Chondrocyte (in vitro differentiated cells): Measurements from ENCODE around the gene ZNF771. TPM values are rescaled to one million over a fixed set of nuclear protein-coding genes. Genes with fewer than 3 reads are reported as not detected.

Experiments
- DNase-seq: peaks from one replicate; pipeline ENCODE4 v3.0.0; 2021; ENCODE audit warnings: mixed read lengths, low spot score
- H3K27ac Mint-ChIP-seq: one replicate; pipeline ENCODE4 v1.8.0; 2021; ENCODE audit warnings: mild to moderate bottlenecking, moderate library complexity, mixed read lengths; ENCODE audit not compliant: unreplicated experiment
- H3K27me3 Mint-ChIP-seq: 2 replicates; pipeline ENCODE4 v1.8.0; 2021; ENCODE audit warnings: low read depth, mixed read lengths
- H3K36me3 Mint-ChIP-seq: 2 replicates; pipeline ENCODE4 v1.8.0; 2021; ENCODE audit warnings: low read depth, mixed read lengths
- H3K4me1 Mint-ChIP-seq: 2 replicates; pipeline ENCODE4 v1.8.0; 2021; ENCODE audit warnings: low read depth, mild to moderate bottlenecking, mixed read lengths
- H3K4me3 Mint-ChIP-seq: one replicate; pipeline ENCODE4 v1.8.0; 2021; ENCODE audit warnings: mild to moderate bottlenecking, moderate library complexity, mixed read lengths; ENCODE audit not compliant: unreplicated experiment
- H3K9me3 Mint-ChIP-seq: 2 replicates; pipeline ENCODE4 v1.8.0; 2021; ENCODE audit warnings: low read depth, mixed read lengths
- total RNA-seq: library from RNA; stranded (reverse); gene quantifications from 3 replicates; pipeline ENCODE4 v1.2.1, GENCODE V29; 2021
- TF ChIP-seq, protein P1 (sequence below): fragments of 200-600 bp; sonication (generic); IDR thresholded peaks from 2 replicates; pipeline ENCODE4 v1.5.0; 2021; ENCODE audit warnings: antibody characterized with exemption, mild to moderate bottlenecking, moderate library complexity

The ZNF771 gene
- total RNA-seq, 1 donor from 2014 or later: 10.2 TPM

- no peak for DNase-seq
- Mint-ChIP-seq H3K36me3 (no peaks in the 10 kb centered on the region), H3K27me3 (no peaks in the 10 kb centered on the region), H3K27ac (no peak overlapping the region), H3K9me3 (no peaks in the 10 kb centered on the region), H3K4me3 (no peak overlapping the region), H3K4me1 (no peaks in the 10 kb centered on the region)
- TF ChIP-seq, protein P1, sequence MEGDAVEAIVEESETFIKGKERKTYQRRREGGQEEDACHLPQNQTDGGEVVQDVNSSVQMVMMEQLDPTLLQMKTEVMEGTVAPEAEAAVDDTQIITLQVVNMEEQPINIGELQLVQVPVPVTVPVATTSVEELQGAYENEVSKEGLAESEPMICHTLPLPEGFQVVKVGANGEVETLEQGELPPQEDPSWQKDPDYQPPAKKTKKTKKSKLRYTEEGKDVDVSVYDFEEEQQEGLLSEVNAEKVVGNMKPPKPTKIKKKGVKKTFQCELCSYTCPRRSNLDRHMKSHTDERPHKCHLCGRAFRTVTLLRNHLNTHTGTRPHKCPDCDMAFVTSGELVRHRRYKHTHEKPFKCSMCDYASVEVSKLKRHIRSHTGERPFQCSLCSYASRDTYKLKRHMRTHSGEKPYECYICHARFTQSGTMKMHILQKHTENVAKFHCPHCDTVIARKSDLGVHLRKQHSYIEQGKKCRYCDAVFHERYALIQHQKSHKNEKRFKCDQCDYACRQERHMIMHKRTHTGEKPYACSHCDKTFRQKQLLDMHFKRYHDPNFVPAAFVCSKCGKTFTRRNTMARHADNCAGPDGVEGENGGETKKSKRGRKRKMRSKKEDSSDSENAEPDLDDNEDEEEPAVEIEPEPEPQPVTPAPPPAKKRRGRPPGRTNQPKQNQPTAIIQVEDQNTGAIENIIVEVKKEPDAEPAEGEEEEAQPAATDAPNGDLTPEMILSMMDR: no peak
These were observed 27.4 kb downstream of the ZNF771 start for GRCh38 chr16:30434852-30435251.

DNA sequence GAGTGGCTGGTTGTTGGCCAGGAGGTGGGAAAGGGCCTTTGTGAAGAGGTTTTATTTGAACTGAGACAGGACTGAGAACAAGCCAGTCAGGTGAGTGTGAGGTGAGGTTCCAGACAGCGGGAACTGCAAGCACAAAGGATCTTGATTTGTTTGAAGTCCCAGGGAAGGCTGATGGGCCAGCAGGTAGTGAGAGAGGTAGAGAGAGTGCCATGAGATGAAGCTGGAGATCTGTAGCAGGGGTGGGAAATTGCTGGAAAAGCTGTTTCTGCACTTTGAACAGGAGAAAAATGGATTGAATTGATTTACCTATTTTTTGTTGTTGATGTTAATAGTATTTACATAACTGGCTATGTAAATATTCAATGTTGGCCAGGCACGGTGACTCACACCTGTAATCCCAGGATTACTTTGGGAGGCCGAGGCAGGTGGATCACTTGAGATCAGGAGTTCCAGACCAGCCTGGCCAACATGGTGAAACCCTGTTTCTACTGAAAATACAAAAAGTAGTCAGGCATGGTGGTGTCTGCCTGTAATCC, 30.2 kb downstream of the ZNF771 start:
- no peaks in the 10 kb centered on the region for H3K9me3 Mint-ChIP-seq
- no peak overlapping the region for H3K27ac Mint-ChIP-seq
- H3K27me3 Mint-ChIP-seq: no peaks in the 10 kb centered on the region
- DNase-seq: no peak
- TF ChIP-seq, protein P1: no peak
- no peaks in the 10 kb centered on the region for H3K36me3 Mint-ChIP-seq
- no peak overlapping the region for H3K4me3 Mint-ChIP-seq
- H3K4me1 Mint-ChIP-seq: no peaks in the 10 kb centered on the region

GRCh38 chr16:30438835-30439234, 31.4 kb downstream of the ZNF771 start:
- Mint-ChIP-seq H3K4me3 (no peak overlapping the region), H3K36me3 (peaks cover 8% of the 10 kb centered on the region), H3K27me3 (no peaks in the 10 kb centered on the region), H3K4me1 (peaks cover 9% of the 10 kb centered on the region), H3K27ac (no peak overlapping the region), H3K9me3 (no peaks in the 10 kb centered on the region)
- no peak for DNase-seq
- TF ChIP-seq, protein P1: no peak

GRCh38 chr16:30439720-30440348, 32.4 kb downstream of the ZNF771 start:
- H3K36me3 Mint-ChIP-seq: peaks cover 10% of the 10 kb centered on the region
- no peaks in the 10 kb centered on the region for H3K27me3 Mint-ChIP-seq
- H3K9me3 Mint-ChIP-seq: no peaks in the 10 kb centered on the region
- no peak overlapping the region for H3K4me3 Mint-ChIP-seq
- TF ChIP-seq, protein P1: no peak
- peaks cover 16% of the 10 kb centered on the region for H3K4me1 Mint-ChIP-seq
- H3K27ac Mint-ChIP-seq: no peak overlapping the region
- DNase-seq: no peak

DNA sequence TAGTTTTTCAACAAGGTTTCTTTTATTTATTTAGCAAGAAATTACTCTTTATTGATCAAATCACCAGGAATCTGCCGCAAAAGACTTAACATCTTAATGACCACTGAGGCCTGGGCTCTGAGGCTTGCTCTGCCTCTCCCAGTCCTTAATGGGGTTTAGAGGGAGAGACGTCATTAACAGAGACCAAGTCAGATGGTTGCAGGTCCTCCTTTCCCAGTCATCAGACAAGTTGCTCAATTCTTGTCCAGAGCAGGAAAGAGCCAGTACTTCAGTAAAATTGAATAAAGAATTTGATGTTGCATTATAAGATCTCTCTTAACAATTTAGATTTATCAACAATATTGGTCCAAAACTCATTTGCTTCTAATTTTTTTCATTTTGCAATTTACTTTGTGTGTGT, 36.2 kb downstream of the ZNF771 start:
- Mint-ChIP-seq H3K4me3 (peak overlapping the region; percentile 75), H3K36me3 (peaks cover 14% of the 10 kb centered on the region), H3K4me1 (peaks cover 29% of the 10 kb centered on the region), H3K9me3 (peaks cover 4% of the 10 kb centered on the region), H3K27me3 (no peaks in the 10 kb centered on the region), H3K27ac (no peak overlapping the region)
- TF ChIP-seq, protein P1: no peak
- DNase-seq: no peak
